Spinal cord (tissue), 10 donors: ENCODE measurements around the gene C12orf76. TPM values are rescaled to one million over a fixed set of nuclear protein-coding genes. Genes with fewer than 3 reads are reported as not detected.
A peak's percentile ranks its signal among the peaks of the same experiment; 100 is the strongest.

ENCODE experiments used
- DNase-seq, 6 donors: peaks; one replicate each; pipeline versions ENCODE4 v3.0.0 to v3.0.0-alpha.2; 2013 to 2015; ENCODE audit warnings: low spot score in 6 of 6, low read depth in 4 of 6
- H3K27ac ChIP-seq: one replicate; pipeline ENCODE4 v1.5.1; 2013; ENCODE audit warnings: low read depth, low read length, control low read depth
- H3K27me3 ChIP-seq: one replicate; pipeline ENCODE4 v1.6.1; 2013; ENCODE audit warnings: low read length; ENCODE audit not compliant: control insufficient read depth, insufficient read depth
- H3K36me3 ChIP-seq: one replicate; pipeline ENCODE4 v1.6.1; 2013; ENCODE audit warnings: low read length; ENCODE audit not compliant: control insufficient read depth, insufficient read depth
- H3K4me1 ChIP-seq: one replicate; pipeline ENCODE4 v1.6.1; 2013; ENCODE audit warnings: low read length; ENCODE audit not compliant: control insufficient read depth, insufficient read depth
- H3K4me3 ChIP-seq: one replicate; pipeline ENCODE4 v1.5.1; 2013; ENCODE audit warnings: low read depth, low read length, control low read depth
- H3K9me3 ChIP-seq: one replicate; pipeline ENCODE4 v1.6.1; 2013; ENCODE audit warnings: low read length; ENCODE audit not compliant: control insufficient read depth, insufficient read depth
- WGBS: methylation state at CpG from one replicate; pipeline ENCODE4 v1.1.5; 2013; ENCODE audit warnings: missing lambda C conversion rate; ENCODE audit not compliant: insufficient coverage; 5-methylcytosine and 5-hydroxymethylcytosine counted together
- polyA plus RNA-seq, 2 donors: library from polyadenylated mRNA; unstranded; fragments of 120-200 nt; gene quantifications; one replicate each; pipeline ENCODE4 v1.2.1, GENCODE V29; 2013; ENCODE audit not compliant: insufficient read length in 2 of 2
- total RNA-seq, 2 donors: library from RNA; depleted of rRNA in 1 of 2; stranded (reverse); fragments of 120-200 nt in 1 of 2; fragments of >200 nt in 1 of 2; gene quantifications; one replicate each; pipeline versions ENCODE4 v1.2.3 to v1.2.4, GENCODE V29; 2013 to 2014
- donor health status: healthy.

C12orf76 gene
- total and polyA plus RNA-seq, 4 donors: 45.2 to 94.4 (median 86.9) TPM

GRCh38 chr12:109998904-109999648 lies 49.2 kb downstream of the C12orf76 start, which contains the start of gene ANKRD13A:
ANKRD13A (plus strand) TSS chr12:109999430; CDS start chr12:109999689, 259 bp downstream.
- Histone ChIP-seq H3K4me3 (peak within 1 kb of the TSS; percentile 85), H3K36me3 (peaks cover 5% of the 10 kb centered on the region), H3K27me3 (no peaks in the 10 kb centered on the region), H3K9me3 (no peaks in the 10 kb centered on the region), H3K27ac (peak within 1 kb of the TSS; percentile 81), H3K4me1 (peaks cover 15% of the 10 kb centered on the region)
- WGBS: under 1% methylated on average over 62 of the region's 62 CpGs
- peak; percentile 88 to 98 (median 94) for DNase-seq

DNA sequence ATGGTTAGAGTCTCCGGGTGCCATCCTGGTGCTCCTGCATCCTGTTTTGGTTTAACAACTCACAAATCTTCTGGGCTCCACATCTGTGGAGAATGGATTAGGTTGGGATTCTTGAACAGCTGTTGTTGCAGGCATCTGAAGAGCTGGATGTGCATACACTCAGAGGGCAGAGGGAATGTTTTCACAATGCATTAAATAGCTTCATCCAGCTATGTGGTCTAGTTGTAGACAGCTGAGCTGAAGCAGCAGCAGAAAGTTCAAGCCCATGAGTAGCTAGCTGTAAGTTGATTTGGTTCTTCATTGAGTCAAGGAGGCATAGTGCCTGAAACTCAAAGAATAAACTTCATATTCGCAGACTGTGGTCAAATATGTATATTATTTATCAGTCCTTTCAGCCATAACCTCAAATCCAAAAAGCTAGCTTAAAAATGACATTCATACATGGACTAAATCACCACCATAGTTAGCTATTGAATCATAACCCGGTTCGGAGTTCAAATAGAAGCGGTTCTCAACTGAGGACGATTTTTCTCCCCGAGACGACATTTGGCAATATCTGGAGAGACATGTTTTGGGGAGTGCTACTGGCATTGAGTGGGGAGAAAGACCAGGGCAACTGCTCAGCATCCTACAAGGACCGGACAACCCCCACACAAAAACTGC lies 50.0 kb downstream of the C12orf76 start:
- H3K9me3 ChIP-seq: no peaks in the 10 kb centered on the region
- H3K4me1 ChIP-seq: peaks cover 15% of the 10 kb centered on the region
- H3K27me3 ChIP-seq: no peaks in the 10 kb centered on the region
- H3K36me3 ChIP-seq: peaks cover 5% of the 10 kb centered on the region
- peak overlapping the region; percentile 85 for H3K4me3 ChIP-seq
- peak overlapping the region; percentile 81 for H3K27ac ChIP-seq
- no CpG with 5 or more reads among the region's 9 CpGs for WGBS
- no peak for DNase-seq

DNA sequence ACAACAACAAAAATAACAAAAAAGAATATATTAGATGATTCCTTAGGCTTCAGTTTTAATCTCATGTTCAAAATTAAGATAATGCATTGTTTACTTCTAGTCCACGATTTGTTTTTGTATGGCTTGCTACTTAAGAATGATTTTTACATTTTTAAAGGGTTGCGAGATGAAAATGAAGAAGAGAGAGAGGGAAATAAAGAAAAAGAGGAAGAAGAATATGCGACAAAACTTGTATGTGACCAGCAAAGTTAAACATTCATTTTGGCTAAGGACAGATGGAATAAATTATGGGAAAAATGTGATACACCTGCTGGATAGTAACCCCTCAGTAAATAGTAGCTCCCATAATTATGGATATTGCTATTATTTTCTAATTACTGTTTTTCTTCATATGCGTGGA lies 50.9 kb downstream of the C12orf76 start:
- peaks cover 13% of the 10 kb centered on the region for H3K4me1 ChIP-seq
- 82% methylated on average over 2 of the region's 4 CpGs for WGBS
- H3K36me3 ChIP-seq: peaks cover 3% of the 10 kb centered on the region
- no peak overlapping the region for H3K27ac ChIP-seq
- H3K27me3 ChIP-seq: no peaks in the 10 kb centered on the region
- H3K9me3 ChIP-seq: no peaks in the 10 kb centered on the region
- H3K4me3 ChIP-seq: no peak overlapping the region
- DNase-seq: no peak

- H3K36me3 ChIP-seq: peaks cover 5% of the 10 kb centered on the region
- peaks cover 13% of the 10 kb centered on the region for H3K4me1 ChIP-seq
- H3K27me3 ChIP-seq: no peaks in the 10 kb centered on the region
- H3K4me3 ChIP-seq: peak overlapping the region; percentile 80
- no peak overlapping the region for H3K27ac ChIP-seq
- no peak for DNase-seq
- H3K9me3 ChIP-seq: no peaks in the 10 kb centered on the region
- WGBS: 0% methylated on average over 1 of the region's 2 CpGs
Observed at GRCh38 chr12:109996483-109996853, 51.9 kb downstream of the C12orf76 start.

DNA sequence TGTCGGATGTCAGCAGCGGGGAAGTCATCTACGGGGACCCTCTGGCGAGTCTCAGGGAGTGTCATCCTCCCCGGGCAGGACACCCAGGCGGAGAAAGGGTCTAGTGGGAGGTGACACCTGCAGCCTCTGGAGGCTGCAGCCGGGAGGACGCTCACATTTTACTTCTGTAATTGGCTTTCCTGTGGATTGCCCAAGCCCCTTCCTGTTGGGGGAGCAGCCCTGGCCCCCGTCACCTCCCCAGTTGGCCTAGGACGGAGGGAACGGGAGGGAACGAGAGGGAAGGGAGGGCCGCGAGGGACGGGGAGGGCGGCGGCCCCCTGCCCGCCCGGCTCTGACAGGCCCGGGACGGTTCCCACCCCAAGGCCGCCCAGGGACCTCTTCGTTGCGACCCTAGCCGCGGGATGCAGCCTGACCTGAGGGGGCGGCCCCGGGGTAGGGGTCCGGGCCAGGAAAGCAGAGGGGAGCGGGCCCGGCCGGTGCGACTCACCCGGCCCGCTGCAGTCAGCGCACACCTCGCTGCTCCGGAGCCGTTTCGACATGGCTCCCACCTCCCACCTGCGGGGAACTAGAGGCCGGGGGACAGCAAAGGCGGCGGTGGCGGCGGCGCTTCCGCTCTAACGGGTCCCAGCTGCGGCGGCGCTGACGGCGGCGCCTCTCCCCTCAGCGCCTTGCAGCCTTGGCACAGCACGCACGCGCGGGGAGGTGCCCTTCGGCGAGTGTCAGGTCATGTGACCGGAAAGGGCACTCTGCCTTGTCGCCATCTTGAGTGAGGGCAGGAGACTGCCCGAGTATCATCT lies 52.4 kb downstream of the C12orf76 start, which contains the start of gene GIT2:
Gene GIT2 (minus strand): TSS at position 683 of the 797 bp plus-strand sequence. CDS start 144 bp downstream, at position 539.
- no peaks in the 10 kb centered on the region for H3K9me3 ChIP-seq
- peaks cover 13% of the 10 kb centered on the region for H3K4me1 ChIP-seq
- under 1% methylated on average over 65 of the region's 65 CpGs for WGBS
- no peaks in the 10 kb centered on the region for H3K27me3 ChIP-seq
- peak; percentile 85 to 98 (median 88) for DNase-seq
- H3K4me3 ChIP-seq: peak within 1 kb of the TSS; percentile 80
- H3K27ac ChIP-seq: peak within 1 kb of the TSS; percentile 61
- peaks cover 10% of the 10 kb centered on the region for H3K36me3 ChIP-seq

GRCh38 chr12:109995361-109995685 lies 53.0 kb downstream of the C12orf76 start:
- no peaks in the 10 kb centered on the region for H3K27me3 ChIP-seq
- peak overlapping the region; percentile 61 for H3K27ac ChIP-seq
- 3% methylated on average over 6 of the region's 6 CpGs for WGBS
- H3K9me3 ChIP-seq: no peaks in the 10 kb centered on the region
- DNase-seq: no peak
- H3K36me3 ChIP-seq: peaks cover 11% of the 10 kb centered on the region
- peak overlapping the region; percentile 80 for H3K4me3 ChIP-seq
- H3K4me1 ChIP-seq: peaks cover 9% of the 10 kb centered on the region

DNA sequence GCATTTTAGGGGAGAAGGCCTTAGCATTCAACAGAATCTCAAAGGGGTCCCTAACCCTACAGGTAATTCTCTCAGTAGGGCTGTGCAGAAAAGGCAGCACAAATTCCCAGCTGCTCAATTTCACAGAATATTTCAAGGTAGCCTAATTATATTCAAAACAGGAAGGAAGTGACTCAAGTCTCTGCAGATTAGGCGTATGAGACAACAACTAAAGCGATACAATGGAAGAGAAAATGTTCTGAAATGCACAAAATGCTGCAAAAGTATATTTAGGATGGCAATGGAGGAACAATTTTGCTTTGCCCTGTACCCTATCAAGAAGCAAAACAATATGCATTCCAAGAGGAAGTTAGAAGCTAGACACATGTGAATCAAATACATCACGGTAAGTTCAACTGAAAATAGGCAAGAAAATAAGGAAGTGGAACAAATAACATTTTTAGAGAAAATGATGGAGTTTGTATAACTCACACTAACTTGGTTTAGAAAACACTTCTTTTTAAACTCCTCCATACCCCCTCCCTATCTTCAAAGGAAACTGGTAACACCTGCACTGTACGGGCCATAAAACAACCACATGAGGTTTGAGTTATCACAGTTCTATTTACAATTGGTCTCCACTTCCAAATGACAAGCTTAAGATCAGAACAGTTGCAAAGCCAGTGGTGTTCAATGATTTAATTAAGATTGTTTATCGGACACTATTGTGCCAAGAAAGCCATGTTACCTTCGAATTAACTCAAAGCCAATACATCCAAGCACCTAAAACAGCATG lies 53.7 kb downstream of the C12orf76 start:
- no peak for DNase-seq
- no CpG with 5 or more reads among the region's 6 CpGs for WGBS
- Histone ChIP-seq H3K36me3 (peaks cover 11% of the 10 kb centered on the region), H3K27ac (no peak overlapping the region), H3K27me3 (no peaks in the 10 kb centered on the region), H3K4me3 (peak overlapping the region; percentile 80), H3K4me1 (peaks cover 3% of the 10 kb centered on the region), H3K9me3 (no peaks in the 10 kb centered on the region)

DNA sequence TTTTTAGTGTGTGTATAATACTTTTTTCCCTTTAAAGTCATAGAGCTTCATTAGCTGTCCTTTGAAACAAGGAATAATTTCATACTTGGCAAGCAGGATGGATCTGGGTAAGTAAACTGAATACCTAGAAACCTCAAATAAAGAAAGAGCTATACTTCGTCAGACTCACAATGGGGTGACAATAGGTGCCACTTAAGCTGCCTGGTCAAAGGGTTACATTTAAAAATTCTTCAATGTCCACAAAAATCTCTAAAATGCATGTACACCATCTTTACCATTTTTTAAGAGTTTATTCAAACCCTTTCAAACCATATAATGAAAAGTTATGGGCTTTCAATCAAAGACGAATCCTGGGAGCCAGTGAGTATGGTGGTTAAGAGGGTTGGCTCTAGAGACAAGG lies 55.2 kb downstream of the C12orf76 start:
- Histone ChIP-seq H3K4me3 (no peak overlapping the region), H3K27ac (no peak overlapping the region), H3K4me1 (peaks cover 3% of the 10 kb centered on the region), H3K9me3 (no peaks in the 10 kb centered on the region), H3K27me3 (no peaks in the 10 kb centered on the region), H3K36me3 (peaks cover 18% of the 10 kb centered on the region)
- WGBS: 86% methylated on average over 1 of the region's 2 CpGs
- no peak for DNase-seq

- Histone ChIP-seq H3K4me3 (no peak overlapping the region), H3K4me1 (peaks cover 3% of the 10 kb centered on the region), H3K27ac (no peak overlapping the region), H3K36me3 (peaks cover 28% of the 10 kb centered on the region), H3K27me3 (no peaks in the 10 kb centered on the region), H3K9me3 (no peaks in the 10 kb centered on the region)
- 89% methylated on average over 1 of the region's 5 CpGs for WGBS
- DNase-seq: no peak
Observed at GRCh38 chr12:109991586-109991985, 56.7 kb downstream of the C12orf76 start.
